DOHH2 (cell line): ENCODE results near the gene HPSE2.

Experiments
- H3F3A ChIP-seq: fragments of 200-600 bp; sonication (generic), shearing (Covaris generic); 2 replicates; pipeline ENCODE4 v1.6.0; 2016; ENCODE audit warnings: antibody characterized with exemption, mild to moderate bottlenecking; ENCODE audit not compliant: control insufficient read depth, insufficient read depth
- H3K27ac ChIP-seq: fragments of 200-600 bp; sonication (generic); 2 replicates; pipeline ENCODE4 v1.5.1; 2014; ENCODE audit warnings: low read depth, mild to moderate bottlenecking, low read length, moderate library complexity
- H3K27me3 ChIP-seq: fragments of 200-600 bp; sonication (generic); 2 replicates; pipeline ENCODE4 v1.6.1; 2014; ENCODE audit warnings: mild to moderate bottlenecking, low read length, mixed read lengths; ENCODE audit not compliant: control insufficient read depth
- H3K36me3 ChIP-seq: fragments of 200-600 bp; sonication (generic); 2 replicates; pipeline ENCODE4 v1.6.1; 2014; ENCODE audit warnings: mild to moderate bottlenecking, low read length, moderate library complexity, mixed read lengths; ENCODE audit not compliant: control insufficient read depth
- H3K4me1 ChIP-seq: fragments of 200-600 bp; sonication (generic); 2 replicates; pipeline ENCODE4 v1.6.1; 2014; ENCODE audit warnings: mild to moderate bottlenecking, low read length, mixed read lengths; ENCODE audit not compliant: control insufficient read depth
- H3K4me2 ChIP-seq: fragments of 200-600 bp; sonication (generic); 2 replicates; pipeline ENCODE4 v1.6.0; 2014; ENCODE audit warnings: mild to moderate bottlenecking, low read length, moderate library complexity
- H3K4me3 ChIP-seq: fragments of 200-600 bp; sonication (generic); 2 replicates; pipeline ENCODE4 v1.5.1; 2014; ENCODE audit warnings: mild to moderate bottlenecking, low read length, mixed read lengths
- H3K79me2 ChIP-seq: fragments of 200-600 bp; sonication (generic); 2 replicates; pipeline ENCODE4 v1.6.1; 2014; ENCODE audit warnings: mild to moderate bottlenecking, low read length, mixed read lengths; ENCODE audit not compliant: control insufficient read depth
- H3K9me2 ChIP-seq: fragments of 200-600 bp; sonication (generic); replicated peaks from 2 replicates; pipeline ENCODE4 v1.6.1; 2014; ENCODE audit warnings: mild to moderate bottlenecking, low read length, mixed read lengths; ENCODE audit not compliant: control insufficient read depth
- H3K9me3 ChIP-seq: fragments of 200-600 bp; sonication (generic); 2 replicates; pipeline ENCODE4 v1.6.1; 2014; ENCODE audit warnings: antibody characterized with exemption, low read length, mixed read lengths; ENCODE audit not compliant: control insufficient read depth, insufficient read depth
- H4K20me1 ChIP-seq: fragments of 200-600 bp; sonication (generic); 2 replicates; pipeline ENCODE4 v1.6.0; 2014; ENCODE audit warnings: low read depth, mild to moderate bottlenecking, antibody characterized with exemption, low read length, moderate library complexity; ENCODE audit not compliant: control insufficient read depth, insufficient read depth
- CTCF ChIP-seq: fragments of 200-600 bp; sonication (generic); IDR thresholded peaks from one replicate; pipeline ENCODE4 v1.5.1; 2014; ENCODE audit warnings: antibody characterized with exemption, mild to moderate bottlenecking, low read depth, low read length; ENCODE audit not compliant: poor library complexity, severe bottlenecking
- EZH2phosphoT487 ChIP-seq: fragments of 200-600 bp; sonication (generic); IDR thresholded peaks from 2 replicates; pipeline ENCODE4 v1.6.1; 2017; ENCODE audit warnings: borderline replicate concordance, mild to moderate bottlenecking, antibody characterized with exemption, low read length, moderate library complexity, mixed read lengths

The HPSE2 gene

GRCh38 chr10:98916526-98917125, 319.0 kb downstream of the HPSE2 start:
- Histone ChIP-seq H3K27ac (no peak overlapping the region), H3K9me2 (no peaks in the 10 kb centered on the region), H3K4me2 (no peak overlapping the region), H3K36me3 (no peaks in the 10 kb centered on the region), H3K4me1 (no peaks in the 10 kb centered on the region), H3K79me2 (no peaks in the 10 kb centered on the region), H3K27me3 (no peaks in the 10 kb centered on the region), H3F3A (no peaks in the 10 kb centered on the region), H3K9me3 (no peaks in the 10 kb centered on the region), H4K20me1 (no peaks in the 10 kb centered on the region), H3K4me3 (no peak overlapping the region)
- TF ChIP-seq EZH2phosphoT487 (no peak), CTCF (no peak)

GRCh38 chr10:98915911-98916310, 319.7 kb downstream of the HPSE2 start:
- Histone ChIP-seq H3K27me3 (no peaks in the 10 kb centered on the region), H3K4me2 (no peak overlapping the region), H3K9me3 (no peaks in the 10 kb centered on the region), H3K27ac (no peak overlapping the region), H3K36me3 (no peaks in the 10 kb centered on the region), H4K20me1 (no peaks in the 10 kb centered on the region), H3K4me3 (no peak overlapping the region), H3K9me2 (no peaks in the 10 kb centered on the region), H3F3A (no peaks in the 10 kb centered on the region), H3K79me2 (no peaks in the 10 kb centered on the region), H3K4me1 (no peaks in the 10 kb centered on the region)
- TF ChIP-seq CTCF (no peak), EZH2phosphoT487 (no peak)

- H3K4me1 ChIP-seq: no peaks in the 10 kb centered on the region
- H3K79me2 ChIP-seq: no peaks in the 10 kb centered on the region
- no peaks in the 10 kb centered on the region for H4K20me1 ChIP-seq
- H3K27me3 ChIP-seq: no peaks in the 10 kb centered on the region
- H3K9me2 ChIP-seq: no peaks in the 10 kb centered on the region
- no peak overlapping the region for H3K4me3 ChIP-seq
- no peak for TF ChIP-seq EZH2phosphoT487
- TF ChIP-seq CTCF: no peak
- H3K9me3 ChIP-seq: no peaks in the 10 kb centered on the region
- no peaks in the 10 kb centered on the region for H3K36me3 ChIP-seq
- H3K4me2 ChIP-seq: no peak overlapping the region
- H3F3A ChIP-seq: no peaks in the 10 kb centered on the region
- no peak overlapping the region for H3K27ac ChIP-seq
Measured at GRCh38 chr10:98910546-98910945, 325.1 kb downstream of the HPSE2 start.

- TF ChIP-seq CTCF (no peak), EZH2phosphoT487 (no peak)
- no peaks in the 10 kb centered on the region for H4K20me1 ChIP-seq
- no peaks in the 10 kb centered on the region for H3K36me3 ChIP-seq
- no peak overlapping the region for H3K4me2 ChIP-seq
- H3K9me3 ChIP-seq: no peaks in the 10 kb centered on the region
- no peak overlapping the region for H3K27ac ChIP-seq
- no peaks in the 10 kb centered on the region for H3K4me1 ChIP-seq
- no peaks in the 10 kb centered on the region for H3K79me2 ChIP-seq
- no peaks in the 10 kb centered on the region for H3K27me3 ChIP-seq
- no peak overlapping the region for H3K4me3 ChIP-seq
- no peaks in the 10 kb centered on the region for H3K9me2 ChIP-seq
- no peaks in the 10 kb centered on the region for H3F3A ChIP-seq
Measured at GRCh38 chr10:98910048-98910447, 325.6 kb downstream of the HPSE2 start.
